Activated T-cell treated with anti-CD3 and anti-CD28 coated beads for 48 hours (primary cell): Measurements from ENCODE around the gene ABCB8.

Source experiments
- DNase-seq: peaks from one replicate; pipeline ENCODE4 v3.0.0-alpha.2; 2020; ENCODE audit warnings: low read depth

The ABCB8 gene

GRCh38 chr7:151028131-151028947 lies at the start of gene ABCB8:
TSS of gene ABCB8 (plus strand) at chr7:151028450. CDS start at chr7:151028516, 66 bp downstream.
- DNase-seq = peak; percentile 96

GRCh38 chr7:150979713-150980390 lies 48.4 kb upstream of the ABCB8 start:
- no peak for DNase-seq

GRCh38 chr7:150980663-150981062 lies 47.6 kb upstream of the ABCB8 start:
- no peak for DNase-seq

- no peak for DNase-seq
These were observed 46.6 kb upstream of the ABCB8 start for GRCh38 chr7:150981644-150982043.

GRCh38 chr7:150982351-150982750 lies 45.9 kb upstream of the ABCB8 start:
- no peak for DNase-seq

- no peak for DNase-seq
These were observed 44.3 kb upstream of the ABCB8 start for GRCh38 chr7:150983893-150984368.

GRCh38 chr7:150986099-150986512 lies 42.1 kb upstream of the ABCB8 start:
- DNase-seq = peak; percentile 47

- DNase-seq = no peak
These were observed 41.7 kb upstream of the ABCB8 start for GRCh38 chr7:150986556-150986955.

GRCh38 chr7:150988230-150989226 lies 39.7 kb upstream of the ABCB8 start:
- DNase-seq = peak; percentile 63

GRCh38 chr7:150989456-150989855 lies 38.8 kb upstream of the ABCB8 start:
- no peak for DNase-seq

- DNase-seq = no peak
These were observed 37.6 kb upstream of the ABCB8 start, which contains the start of gene NOS3 for GRCh38 chr7:150990416-150991186. TSS of gene NOS3 (plus strand) at chr7:150991017. CDS start at chr7:150993804, 2,787 bp downstream.

- no peak for DNase-seq
These were observed 36.1 kb upstream of the ABCB8 start for GRCh38 chr7:150992051-150992640.

- no peak for DNase-seq
These were observed 35.4 kb upstream of the ABCB8 start for GRCh38 chr7:150992833-150993302.

- DNase-seq = no peak
These were observed 34.7 kb upstream of the ABCB8 start for GRCh38 chr7:150993511-150993910.

- no peak for DNase-seq
These were observed 34.0 kb upstream of the ABCB8 start for GRCh38 chr7:150994141-150994837.

- no peak for DNase-seq
These were observed 33.3 kb upstream of the ABCB8 start for GRCh38 chr7:150994838-150995510.

- no peak for DNase-seq
These were observed 31.7 kb upstream of the ABCB8 start for GRCh38 chr7:150996376-150997074.

- DNase-seq = no peak
These were observed 31.2 kb upstream of the ABCB8 start for GRCh38 chr7:150997075-150997511.

- DNase-seq = no peak
These were observed 30.4 kb upstream of the ABCB8 start for GRCh38 chr7:150997817-150998216.
